ENCODE measurements around the gene ZBP1.

- TF ChIP-seq CTCF (IDR thresholded peaks at IDR 0.05) (no peak), POLR2A (IDR thresholded peaks at IDR 0.05) (no peak)
Observed at GRCh38 chr20:57595041-57596030, 24.9 kb downstream of the ZBP1 start.

All from testis (tissue), 2 donors.